HCT116 (cell line): ENCODE measurements around the gene ROCK2. TPM values are rescaled to one million over a fixed set of nuclear protein-coding genes. Genes with fewer than 3 reads are reported as not detected.

Experiments used
- ATAC-seq: fragments of 200-7000 bp; cut with Tn5 transposase; 2 replicates; pipeline ENCODE4 v1.9.1; 2020; ENCODE audit warnings: mild to moderate bottlenecking, moderate library complexity
- BruUV-seq: library from RNA; stranded (reverse); fragments of 400-500 nt; replicated peaks from 2 replicates; lab custom pipeline; 2021; lab: Mats Ljungman, UMichigan
- CTCF ChIA-PET: fragments of 300-600 bp; sonication (Branson Sonifier 250); formaldehyde crosslinking; loops from one replicate; lab custom pipeline; 2021; ENCODE audit warnings: antibody characterized with exemption; lab: Charles Lee
- POLR2A ChIA-PET: fragments of 300-600, 350-600 bp; sonication (Branson Sonifier 250); formaldehyde crosslinking; loops from one replicate; lab custom pipeline; 2021; ENCODE audit warnings: antibody characterized with exemption; lab: Charles Lee
- RAD21 ChIA-PET, 2 experiments: fragments of 300-600 bp; sonication (Branson Sonifier 250); formaldehyde crosslinking; loops; one replicate each; lab custom pipeline; 2023; ENCODE audit warnings: low total read pairs in 2 of 2; ENCODE audit not compliant: uncharacterized antibody in 2 of 2, unreplicated experiment in 2 of 2, low non-redundant PET in 1 of 2; lab: Charles Lee
- DNase-seq: peaks from one replicate; pipeline ENCODE4 v3.0.0-alpha.2; 2010; ENCODE audit warnings: low read depth, low spot score
- H2AFZ ChIP-seq: fragments of 200-600 bp; shearing (Covaris generic), sonication (generic); 2 replicates; pipeline ENCODE4 v1.6.1; 2017; ENCODE audit warnings: low read depth, mixed run types, mixed read lengths, antibody characterized with exemption, low read length; ENCODE audit not compliant: poor library complexity, severe bottlenecking
- H3K27ac ChIP-seq: 2 replicates; pipeline ENCODE4 v1.5.1; 2012; ENCODE audit warnings: low read depth, low read length
- H3K27me3 ChIP-seq: fragments of 200-600 bp; sonication (generic); 2 replicates; pipeline ENCODE4 v1.6.1; 2016; ENCODE audit warnings: mixed run types, low read length, mixed read lengths; ENCODE audit not compliant: insufficient read depth
- H3K36me3 ChIP-seq, 2 experiments: fragments of 200-500 bp in 1 of 2; fragments of 200-600 bp in 1 of 2; sonication (Bioruptor generic) in 1 of 2; sonication (generic) in 1 of 2; 2 replicates each; pipeline versions ENCODE4 v1.5.1 to v1.6.1; 2014 to 2016; ENCODE audit warnings: low read length in 2 of 2, inconsistent platforms in 1 of 2, mixed read lengths in 1 of 2, mixed run types in 1 of 2; ENCODE audit not compliant: insufficient read depth in 2 of 2, control insufficient read depth in 1 of 2
- H3K4me1 ChIP-seq, 2 experiments: fragments of 200-600 bp in 1 of 2; sonication (generic) in 1 of 2; 2 replicates each; pipeline versions ENCODE4 v1.5.1 to v1.6.1; 2012 to 2017; ENCODE audit warnings: low read length in 2 of 2, inconsistent platforms in 1 of 2, mild to moderate bottlenecking in 1 of 2, mixed read lengths in 1 of 2, mixed run types in 1 of 2, moderate library complexity in 1 of 2; ENCODE audit not compliant: insufficient read depth in 2 of 2, control insufficient read depth in 1 of 2
- H3K4me2 ChIP-seq: fragments of 200-600 bp; sonication (generic); 2 replicates; pipeline ENCODE4 v1.6.1; 2017; ENCODE audit warnings: mixed run types, low read length, mixed read lengths
- H3K4me3 ChIP-seq, 2 experiments: fragments of 200-600 bp in 1 of 2; sonication (generic) in 1 of 2; replicated peaks in 1 of 2; 2 replicates each; pipeline ENCODE4 v1.5.1; 2011 to 2016; ENCODE audit warnings: low read length in 2 of 2, control low read depth in 1 of 2, low read depth in 1 of 2, mild to moderate bottlenecking in 1 of 2, mixed read lengths in 1 of 2, mixed run types in 1 of 2
- H3K79me2 ChIP-seq: fragments of 200-600 bp; sonication (generic); 2 replicates; pipeline ENCODE4 v1.6.1; 2017; ENCODE audit warnings: mild to moderate bottlenecking, mixed run types, low read length, moderate library complexity, mixed read lengths; ENCODE audit not compliant: insufficient read depth
- H3K9ac ChIP-seq: fragments of 200-600 bp; sonication (generic); 2 replicates; pipeline ENCODE4 v1.6.1; 2016; ENCODE audit warnings: low read length, mixed read lengths
- H3K9me2 ChIP-seq: fragments of 200-600 bp; sonication (generic), shearing (Covaris generic); 2 replicates; pipeline ENCODE4 v1.6.1; 2017; ENCODE audit warnings: mixed run types, mild to moderate bottlenecking, moderate library complexity; ENCODE audit not compliant: insufficient read depth
- H3K9me3 ChIP-seq, 2 experiments: fragments of 200-500 bp in 1 of 2; fragments of 200-600 bp in 1 of 2; sonication (Bioruptor generic) in 1 of 2; sonication (generic) in 1 of 2; 2 replicates each; pipeline ENCODE4 v1.6.1; 2014 to 2017; ENCODE audit warnings: low read length in 2 of 2, mixed read lengths in 2 of 2, inconsistent platforms in 1 of 2, low read depth in 1 of 2, mild to moderate bottlenecking in 1 of 2, mixed run types in 1 of 2, moderate library complexity in 1 of 2; ENCODE audit not compliant: control insufficient read depth in 1 of 2, insufficient read depth in 1 of 2
- H4K20me1 ChIP-seq: fragments of 200-600 bp; sonication (generic), shearing (Covaris generic); 2 replicates; pipeline ENCODE4 v1.6.1; 2017; ENCODE audit warnings: mixed run types, mild to moderate bottlenecking, moderate library complexity; ENCODE audit not compliant: insufficient read depth
- CBX3 ChIP-seq: IDR thresholded peaks from 2 replicates; pipeline ENCODE4 v1.6.1; 2012; ENCODE audit warnings: low read depth
- CEBPB ChIP-seq: IDR thresholded peaks from 2 replicates; pipeline ENCODE4 v1.6.1; 2012; ENCODE audit warnings: low read depth
- EZH2 ChIP-seq: fragments of 200-600 bp; sonication (generic); IDR thresholded peaks from 2 replicates; pipeline ENCODE4 v1.6.1; 2017; ENCODE audit warnings: antibody characterized with exemption, mixed run types
- FOSL1 ChIP-seq: IDR thresholded peaks from 2 replicates; pipeline ENCODE4 v1.6.1; 2012; ENCODE audit warnings: low read depth
- JUND ChIP-seq: IDR thresholded peaks from 2 replicates; pipeline ENCODE4 v1.6.1; 2012
- POLR2AphosphoS5 ChIP-seq: IDR thresholded peaks from 2 replicates; pipeline ENCODE4 v1.6.1; 2011; ENCODE audit warnings: mild to moderate bottlenecking, low read depth, low read length, moderate library complexity
- RAD21 ChIP-seq: IDR thresholded peaks from 2 replicates; pipeline ENCODE4 v1.6.1; 2012; ENCODE audit warnings: low read depth, mild to moderate bottlenecking
- REST ChIP-seq: IDR thresholded peaks from 2 replicates; pipeline ENCODE4 v1.6.1; 2012; ENCODE audit warnings: low read depth
- SP1 ChIP-seq: IDR thresholded peaks from 2 replicates; pipeline ENCODE4 v1.6.1; 2012; ENCODE audit warnings: low read depth
- TCF7L2 ChIP-seq: IDR thresholded peaks from 2 replicates; pipeline ENCODE4 v1.7.0; 2011; ENCODE audit warnings: borderline replicate concordance, inconsistent platforms; ENCODE audit not compliant: insufficient read depth, insufficient read length; ENCODE audit errors: extremely low read depth
- intact Hi-C: fragments of 100-400 bp; cut with micrococcal nuclease; formaldehyde crosslinking; loops from 2 replicates; pipeline ENCODE4 v1.10.0; 2022
- total RNA-seq: library from RNA; stranded (reverse); gene quantifications from one replicate; pipeline ENCODE4 v1.2.1, GENCODE V29; 2021; ENCODE audit not compliant: unreplicated experiment
- TF ChIP-seq, protein P1 (sequence below), 3 experiments: fragments of 200-600 bp in 1 of 3; sonication (generic) in 1 of 3; IDR thresholded peaks in 2 of 3; conservative IDR thresholded peaks in 1 of 3; 2 replicates each; pipeline ENCODE4 v1.5.1; 2012 to 2017; ENCODE audit warnings: low read depth in 2 of 3, low read length in 2 of 3, antibody characterized with exemption in 1 of 3, borderline replicate concordance in 1 of 3, control low read depth in 1 of 3, mild to moderate bottlenecking in 1 of 3, mixed read lengths in 1 of 3, mixed run types in 1 of 3, moderate library complexity in 1 of 3; ENCODE audit not compliant: insufficient read depth in 1 of 3

ROCK2 gene
- total RNA-seq, 1 experiment from 2014 or later = 48.0 TPM

DNA sequence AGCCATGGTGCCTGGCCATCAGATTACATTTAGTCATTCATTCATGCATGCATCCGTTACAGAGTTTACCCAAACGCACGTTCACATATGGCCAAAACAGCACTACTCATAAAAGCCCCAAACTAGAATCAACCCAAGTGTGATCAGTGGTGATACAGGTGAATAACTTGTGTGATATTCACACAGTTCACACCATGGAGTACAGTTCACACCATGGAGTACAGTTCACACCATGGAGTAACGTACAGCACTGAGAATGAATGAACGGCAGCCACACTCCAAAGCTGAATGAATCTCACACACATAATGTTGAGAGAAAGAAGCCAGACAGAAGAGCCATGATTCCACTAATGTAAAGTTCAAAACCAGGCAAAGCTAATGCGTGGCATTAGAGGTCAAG is 201.4 kb downstream of the ROCK2 start:
- H4K20me1 ChIP-seq = no peaks in the 10 kb centered on the region
- H3K9me3 ChIP-seq = no peaks in the 10 kb centered on the region
- intact Hi-C loops = no loop called here
- TF ChIP-seq REST (no peak), CBX3 (no peak), EZH2 (no peak), JUND (no peak)
- no peaks in the 10 kb centered on the region for H3K4me1 ChIP-seq
- ChIA-PET POLR2A (no interaction called here), RAD21 (no interaction called here), CTCF (no interaction called here)
- H3K9ac ChIP-seq = no peak overlapping the region
- H3K9me2 ChIP-seq = no peaks in the 10 kb centered on the region
- H3K4me2 ChIP-seq = no peak overlapping the region
- no TSS peak for BruUV-seq
- no peak overlapping the region for H3K27ac ChIP-seq
- H3K36me3 ChIP-seq = no peaks in the 10 kb centered on the region
- no peaks in the 10 kb centered on the region for H3K79me2 ChIP-seq
- no peak overlapping the region for H2AFZ ChIP-seq
- ATAC-seq = no peak
- no peak overlapping the region for H3K4me3 ChIP-seq
- DNase-seq = no peak
- H3K27me3 ChIP-seq = no peaks in the 10 kb centered on the region

DNA sequence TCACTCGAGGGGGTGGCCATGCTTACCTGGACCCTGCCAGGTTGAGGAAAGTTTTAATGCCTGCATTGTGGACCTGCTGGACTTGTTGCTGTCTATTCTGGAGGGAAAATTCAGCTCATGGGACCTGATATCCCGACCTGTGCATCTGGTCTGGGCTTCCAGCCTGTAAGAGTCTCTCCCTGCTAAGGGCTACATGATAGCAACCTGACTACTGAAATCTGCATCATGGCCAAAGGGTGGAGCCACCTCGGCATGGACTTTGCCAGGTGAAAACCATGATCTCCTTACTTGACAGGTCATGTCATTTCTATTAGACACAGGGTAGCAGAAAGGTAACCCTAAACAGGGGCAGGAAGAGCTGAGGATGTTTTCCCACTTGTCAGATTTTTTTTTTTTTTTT is 202.1 kb downstream of the ROCK2 start:
- H3K27me3 ChIP-seq = no peaks in the 10 kb centered on the region
- intact Hi-C loops = no loop called here
- H3K4me3 ChIP-seq = no peak overlapping the region
- no peak for DNase-seq
- H4K20me1 ChIP-seq = no peaks in the 10 kb centered on the region
- CTCF ChIA-PET = interaction anchor here (1.4 kb wide), 1 partner anchor 10 kb away, joined by 3 read pairs; no protein-coding TSS in a partner anchor
- H3K4me1 ChIP-seq = no peaks in the 10 kb centered on the region
- no peaks in the 10 kb centered on the region for H3K9me2 ChIP-seq
- POLR2A ChIA-PET = no interaction called here
- no peaks in the 10 kb centered on the region for H3K9me3 ChIP-seq
- no peaks in the 10 kb centered on the region for H3K36me3 ChIP-seq
- H3K9ac ChIP-seq = no peak overlapping the region
- no peaks in the 10 kb centered on the region for H3K79me2 ChIP-seq
- ATAC-seq = peak; percentile 55; the same call in 1 of the 2 replicates
- BruUV-seq = no TSS peak
- no peak overlapping the region for H3K27ac ChIP-seq
- TF ChIP-seq FOSL1 = no peak
- TF ChIP-seq RAD21 = peak; percentile 33
- no peak for TF ChIP-seq SP1
- no peak for TF ChIP-seq CEBPB
- TF ChIP-seq, protein P1, sequence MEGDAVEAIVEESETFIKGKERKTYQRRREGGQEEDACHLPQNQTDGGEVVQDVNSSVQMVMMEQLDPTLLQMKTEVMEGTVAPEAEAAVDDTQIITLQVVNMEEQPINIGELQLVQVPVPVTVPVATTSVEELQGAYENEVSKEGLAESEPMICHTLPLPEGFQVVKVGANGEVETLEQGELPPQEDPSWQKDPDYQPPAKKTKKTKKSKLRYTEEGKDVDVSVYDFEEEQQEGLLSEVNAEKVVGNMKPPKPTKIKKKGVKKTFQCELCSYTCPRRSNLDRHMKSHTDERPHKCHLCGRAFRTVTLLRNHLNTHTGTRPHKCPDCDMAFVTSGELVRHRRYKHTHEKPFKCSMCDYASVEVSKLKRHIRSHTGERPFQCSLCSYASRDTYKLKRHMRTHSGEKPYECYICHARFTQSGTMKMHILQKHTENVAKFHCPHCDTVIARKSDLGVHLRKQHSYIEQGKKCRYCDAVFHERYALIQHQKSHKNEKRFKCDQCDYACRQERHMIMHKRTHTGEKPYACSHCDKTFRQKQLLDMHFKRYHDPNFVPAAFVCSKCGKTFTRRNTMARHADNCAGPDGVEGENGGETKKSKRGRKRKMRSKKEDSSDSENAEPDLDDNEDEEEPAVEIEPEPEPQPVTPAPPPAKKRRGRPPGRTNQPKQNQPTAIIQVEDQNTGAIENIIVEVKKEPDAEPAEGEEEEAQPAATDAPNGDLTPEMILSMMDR (IDR thresholded peaks at IDR 0.05 in 2 of 3, conservative IDR thresholded peaks at IDR 0.05 in 1 of 3; ENCODE audit: borderline replicate concordance in 1 of 3, insufficient read depth in 1 of 3, low read depth in 2 of 3, low read length in 2 of 3) = 0 out of 6 replicates have a peak, but pooled peaks of 1 of the 3 experiments have one; percentile 16
- no peak for TF ChIP-seq TCF7L2
- TF ChIP-seq POLR2AphosphoS5 = no peak
- TF ChIP-seq REST = no peak
- no peak for TF ChIP-seq EZH2
- RAD21 ChIA-PET = interaction anchor here in 1 of 2 experiments (0.7 kb wide), 1 partner anchor 10 kb away, joined by 4 read pairs; no protein-coding TSS in a partner anchor
- H3K4me2 ChIP-seq = no peak overlapping the region
- no peak overlapping the region for H2AFZ ChIP-seq
